G401 (cell line): Measurements from ENCODE around the gene F2RL3. TPM values are rescaled to one million over a fixed set of nuclear protein-coding genes. Genes with fewer than 3 reads are reported as not detected.

Experiments used
- total RNA-seq: library from RNA; depleted of rRNA; stranded (reverse); fragments of >200 nt; shearing (Covaris generic); gene quantifications from 2 replicates; pipeline ENCODE4 v1.2.3, GENCODE V29; 2014; rRNA removed

The F2RL3 gene
- total RNA-seq, 1 experiment from 2014 or later: not detected

Other genes starting within 250 kb of the F2RL3 start
- gene SMIM7, start 228.9 kb upstream of the F2RL3 start, total RNA-seq: 116 and 118 TPM in 2 replicates
- 0.86 and 0.95 TPM in 2 replicates for gene TMEM38A, start 227.9 kb upstream of the F2RL3 start, total RNA-seq
- not detected in 2 replicates for gene NWD1, start 169.2 kb upstream of the F2RL3 start, total RNA-seq
- 18.6 and 31.6 TPM in 2 replicates for gene SIN3B, start 59.6 kb upstream of the F2RL3 start, total RNA-seq
- gene CPAMD8, start 137.8 kb downstream of the F2RL3 start, total RNA-seq: 7.8 and 19.8 TPM in 2 replicates
- 8.9 and 16.1 TPM in 2 replicates for gene HAUS8, start 186.5 kb downstream of the F2RL3 start, total RNA-seq
- gene MYO9B, start 186.8 kb downstream of the F2RL3 start, total RNA-seq: 22.0 and 24.4 TPM in 2 replicates